GM12872 (cell line): ENCODE results near the gene LAX1.

ENCODE experiments used
- TF ChIP-seq, protein P1 (sequence below): IDR thresholded peaks from 3 replicates; pipeline ENCODE4 v1.5.1; 2011; ENCODE audit warnings: low read depth, mild to moderate bottlenecking, low read length, moderate library complexity; ENCODE audit not compliant: insufficient read depth

The LAX1 gene

GRCh38 chr1:203743091-203743571 is 21.9 kb upstream of the LAX1 start:
- TF ChIP-seq, protein P1, sequence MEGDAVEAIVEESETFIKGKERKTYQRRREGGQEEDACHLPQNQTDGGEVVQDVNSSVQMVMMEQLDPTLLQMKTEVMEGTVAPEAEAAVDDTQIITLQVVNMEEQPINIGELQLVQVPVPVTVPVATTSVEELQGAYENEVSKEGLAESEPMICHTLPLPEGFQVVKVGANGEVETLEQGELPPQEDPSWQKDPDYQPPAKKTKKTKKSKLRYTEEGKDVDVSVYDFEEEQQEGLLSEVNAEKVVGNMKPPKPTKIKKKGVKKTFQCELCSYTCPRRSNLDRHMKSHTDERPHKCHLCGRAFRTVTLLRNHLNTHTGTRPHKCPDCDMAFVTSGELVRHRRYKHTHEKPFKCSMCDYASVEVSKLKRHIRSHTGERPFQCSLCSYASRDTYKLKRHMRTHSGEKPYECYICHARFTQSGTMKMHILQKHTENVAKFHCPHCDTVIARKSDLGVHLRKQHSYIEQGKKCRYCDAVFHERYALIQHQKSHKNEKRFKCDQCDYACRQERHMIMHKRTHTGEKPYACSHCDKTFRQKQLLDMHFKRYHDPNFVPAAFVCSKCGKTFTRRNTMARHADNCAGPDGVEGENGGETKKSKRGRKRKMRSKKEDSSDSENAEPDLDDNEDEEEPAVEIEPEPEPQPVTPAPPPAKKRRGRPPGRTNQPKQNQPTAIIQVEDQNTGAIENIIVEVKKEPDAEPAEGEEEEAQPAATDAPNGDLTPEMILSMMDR: no peak

DNA sequence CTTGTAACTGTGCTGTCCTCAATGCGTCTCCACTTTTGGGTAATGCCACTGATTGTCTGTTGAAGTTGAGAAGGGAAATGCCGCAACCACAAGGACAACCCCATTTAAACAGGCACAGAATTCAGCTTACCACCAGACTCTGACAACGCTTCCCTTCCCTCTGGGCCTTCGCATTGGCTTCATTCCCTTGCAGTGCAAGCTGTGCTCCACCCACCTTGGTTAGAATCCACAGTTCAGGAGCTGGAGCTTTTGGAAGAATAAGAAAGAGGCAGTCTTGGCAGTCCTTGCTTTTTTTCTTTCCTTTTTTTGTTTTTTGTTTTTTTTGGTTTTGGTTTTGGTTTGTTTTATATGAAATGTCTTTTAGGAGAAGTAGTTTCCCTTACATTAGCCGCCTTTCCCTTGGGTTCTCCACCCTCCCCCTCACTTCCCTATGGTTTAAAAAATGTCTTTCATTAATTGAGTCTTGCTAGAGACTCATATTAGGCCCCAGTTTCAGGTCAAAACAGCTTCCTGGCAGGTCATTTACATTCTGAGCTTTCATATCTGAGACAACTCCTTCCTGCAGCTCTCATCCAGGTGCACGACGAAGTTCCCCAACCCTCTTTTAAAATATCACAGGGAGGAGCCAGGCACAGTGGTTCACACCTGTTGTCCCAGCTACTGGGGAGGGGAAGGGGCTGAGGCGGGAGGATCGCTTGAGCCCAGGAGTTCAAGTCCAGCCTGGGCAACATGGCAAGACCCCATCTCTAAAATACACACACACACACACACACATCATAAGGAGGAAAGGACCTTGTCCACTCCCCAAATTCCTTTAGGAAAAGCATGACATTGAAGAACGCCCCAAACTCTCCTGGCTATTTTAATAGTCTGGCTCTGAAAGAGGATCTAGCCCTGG is 20.7 kb upstream of the LAX1 start:
- TF ChIP-seq, protein P1: no peak

DNA sequence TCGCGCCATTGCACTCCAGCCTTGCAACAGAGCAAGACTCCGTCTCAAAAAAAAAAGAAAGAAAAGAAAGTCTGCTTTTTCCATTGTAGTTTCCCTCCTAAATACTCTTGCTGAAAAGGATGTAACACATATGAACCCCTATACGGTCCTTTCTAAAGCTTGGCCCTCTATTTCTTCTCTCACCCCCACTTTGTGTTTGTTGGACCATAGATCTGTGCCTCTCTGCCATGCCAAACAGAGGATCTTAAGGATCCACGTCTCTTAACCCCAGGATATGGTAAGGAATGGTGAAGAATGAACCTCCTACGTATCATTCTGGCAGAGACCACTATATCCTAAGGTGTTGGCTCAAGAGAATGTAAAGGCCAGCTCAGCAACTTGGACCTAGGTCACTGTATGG is 18.7 kb upstream of the LAX1 start:
- TF ChIP-seq, protein P1: no peak

GRCh38 chr1:203751051-203751450 is 13.9 kb upstream of the LAX1 start:
- TF ChIP-seq, protein P1: no peak

DNA sequence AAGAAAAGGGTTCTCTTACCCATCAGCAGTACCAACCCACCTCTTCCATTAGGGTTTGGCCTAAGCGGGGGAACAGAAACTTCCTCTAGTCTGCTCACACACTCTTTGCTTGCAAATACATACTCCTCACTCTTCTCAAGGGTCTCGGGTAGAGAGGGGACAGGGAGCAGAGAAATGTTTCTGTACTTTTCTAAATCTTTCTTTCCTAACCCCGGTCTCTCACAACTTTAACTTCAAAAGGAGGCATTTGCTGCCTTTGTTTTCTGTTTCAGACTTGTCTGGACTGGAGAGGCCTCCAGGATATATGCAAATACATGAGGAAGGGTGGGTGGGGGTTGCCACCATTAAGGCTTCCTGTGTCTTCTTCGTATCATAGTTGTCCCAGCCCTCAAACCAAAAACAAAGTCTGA is 10.5 kb upstream of the LAX1 start:
- TF ChIP-seq, protein P1: no peak

- TF ChIP-seq, protein P1: no peak
These were observed 8.9 kb upstream of the LAX1 start for GRCh38 chr1:203756036-203756435.

DNA sequence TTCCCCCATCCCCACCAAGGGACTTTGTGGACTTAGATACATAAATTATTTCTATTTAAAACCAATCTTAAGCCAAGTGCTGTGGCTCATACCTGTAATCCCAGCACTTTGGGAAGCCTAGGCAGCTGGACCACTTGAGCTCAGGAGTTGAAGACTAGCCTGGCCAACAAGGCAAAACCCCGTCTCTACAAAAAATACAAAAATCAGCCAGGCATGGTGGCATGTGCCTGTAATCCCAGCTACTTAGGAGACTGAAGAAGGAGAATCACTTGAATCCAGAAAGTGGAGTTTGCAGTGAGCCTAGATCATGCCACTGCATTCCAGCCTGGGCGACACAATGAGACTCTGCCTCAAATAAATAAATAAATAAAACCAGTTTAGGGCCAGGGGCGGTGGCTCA is 4.5 kb upstream of the LAX1 start:
- TF ChIP-seq, protein P1: no peak
